H1 (cell line): Measurements from ENCODE around the gene ASAP2. TPM values are rescaled to one million over a fixed set of nuclear protein-coding genes. Genes with fewer than 3 reads are reported as not detected.

Experiments used
- CREB1 ChIP-seq: IDR thresholded peaks from 2 replicates; pipeline ENCODE4 v1.6.1; 2012; ENCODE audit warnings: inconsistent platforms
- NANOG ChIP-seq: IDR thresholded peaks from 2 replicates; pipeline ENCODE4 v1.6.1; 2011; ENCODE audit warnings: low read length, low read depth, mild to moderate bottlenecking, inconsistent platforms; ENCODE audit not compliant: insufficient read depth, poor library complexity, severe bottlenecking
- PHF8 ChIP-seq: fragments of 200-600 bp; sonication (generic); conservative IDR thresholded peaks from 2 replicates; pipeline ENCODE4 v1.7.1; 2012; ENCODE audit warnings: low read depth, mild to moderate bottlenecking, inconsistent platforms, low read length, moderate library complexity
- RFX5 ChIP-seq: IDR thresholded peaks from 2 replicates; pipeline ENCODE4 v1.6.1; 2011; ENCODE audit warnings: low read depth, low read length, improper control_type of control experiment, borderline replicate concordance
- polyA plus RNA-seq, 7 experiments: library from polyadenylated mRNA; depleted of rRNA in 3 of 7; stranded (reverse) in 5 of 7; unstranded in 2 of 7; fragments of >200 nt in 5 of 7; fragments of 200-250 nt in 2 of 7; gene quantifications; 1 replicate in 5 of 7; 2 replicates in 1 of 7; 4 replicates in 1 of 7; pipeline versions ENCODE4 v1.2.1 to v1.2.3, GENCODE V29; 2011 to 2013; ENCODE audit warnings: missing spikeins in 2 of 7, mixed read lengths in 2 of 7
- total RNA-seq: library from RNA; stranded (reverse); fragmentation: NEBNext Ultra II Directional; extraction: Animal tissue kit (Norgen Biotek cat#: 25700); gene quantifications from 2 replicates; pipeline ENCODE4 v1.2.1, GENCODE V29; 2021
- TF ChIP-seq, protein P1 (sequence below), 3 experiments: IDR thresholded peaks; 1 replicate in 2 of 3; 2 replicates in 1 of 3; pipeline versions ENCODE4 v1.5.1 to v1.6.1; 2011; ENCODE audit warnings: low read length in 3 of 3, mild to moderate bottlenecking in 3 of 3, inconsistent platforms in 2 of 3, low read depth in 1 of 3, moderate library complexity in 1 of 3; ENCODE audit not compliant: insufficient read depth in 1 of 3; ENCODE audit errors: control extremely low read depth in 1 of 3

The ASAP2 gene
- total and polyA plus RNA-seq, 2 of the 8 experiments (the other 6 are each of a cell fraction or from before 2014, with no cell fraction given): 10.2 to 18.7 TPM

DNA sequence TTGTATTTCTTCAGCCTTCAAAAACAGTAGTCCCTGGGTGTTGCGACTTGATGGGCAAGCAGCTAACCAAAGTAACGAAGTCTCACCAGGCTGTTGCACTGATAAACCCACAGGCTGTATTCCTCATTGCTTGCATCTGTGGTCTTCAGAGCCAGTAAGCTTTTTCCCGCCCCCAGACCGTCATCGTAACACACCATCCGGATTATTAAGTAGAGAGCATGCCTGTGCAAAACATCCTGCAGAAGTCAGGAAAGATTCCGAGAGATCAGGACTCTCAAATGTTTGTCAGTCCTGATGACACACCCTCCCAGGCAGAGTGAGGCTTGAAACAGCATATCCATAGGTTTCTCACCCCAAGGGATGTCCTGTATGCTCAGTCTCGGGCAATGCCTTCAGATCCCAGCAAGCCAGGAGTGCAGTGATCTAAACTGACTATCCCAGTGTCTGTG lies 200.8 kb downstream of the ASAP2 start (continued):
- TF ChIP-seq PHF8: no peak
- no peak for TF ChIP-seq NANOG
- TF ChIP-seq, protein P1, sequence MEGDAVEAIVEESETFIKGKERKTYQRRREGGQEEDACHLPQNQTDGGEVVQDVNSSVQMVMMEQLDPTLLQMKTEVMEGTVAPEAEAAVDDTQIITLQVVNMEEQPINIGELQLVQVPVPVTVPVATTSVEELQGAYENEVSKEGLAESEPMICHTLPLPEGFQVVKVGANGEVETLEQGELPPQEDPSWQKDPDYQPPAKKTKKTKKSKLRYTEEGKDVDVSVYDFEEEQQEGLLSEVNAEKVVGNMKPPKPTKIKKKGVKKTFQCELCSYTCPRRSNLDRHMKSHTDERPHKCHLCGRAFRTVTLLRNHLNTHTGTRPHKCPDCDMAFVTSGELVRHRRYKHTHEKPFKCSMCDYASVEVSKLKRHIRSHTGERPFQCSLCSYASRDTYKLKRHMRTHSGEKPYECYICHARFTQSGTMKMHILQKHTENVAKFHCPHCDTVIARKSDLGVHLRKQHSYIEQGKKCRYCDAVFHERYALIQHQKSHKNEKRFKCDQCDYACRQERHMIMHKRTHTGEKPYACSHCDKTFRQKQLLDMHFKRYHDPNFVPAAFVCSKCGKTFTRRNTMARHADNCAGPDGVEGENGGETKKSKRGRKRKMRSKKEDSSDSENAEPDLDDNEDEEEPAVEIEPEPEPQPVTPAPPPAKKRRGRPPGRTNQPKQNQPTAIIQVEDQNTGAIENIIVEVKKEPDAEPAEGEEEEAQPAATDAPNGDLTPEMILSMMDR (IDR thresholded peaks at IDR 0.05; ENCODE audit: control extremely low read depth in 1 of 3, insufficient read depth in 1 of 3, low read depth in 1 of 3, low read length in 3 of 3): no peak
- TF ChIP-seq RFX5: no peak
- TF ChIP-seq CREB1: no peak
